HepG2 (cell line): ENCODE results near the gene TNS1. TPM values are rescaled to one million over a fixed set of nuclear protein-coding genes. Genes with fewer than 3 reads are reported as not detected.

Experiments used
- ATAC-seq: fragments of 200-7000 bp; cut with Tn5 transposase; 3 replicates; pipeline ENCODE4 v1.9.1; 2020; ENCODE audit warnings: mild to moderate bottlenecking, moderate library complexity
- BruUV-seq: library from RNA; stranded (reverse); fragments of 400-500 nt; replicated peaks from 2 replicates; lab custom pipeline; 2021; lab: Mats Ljungman, UMichigan
- CTCF ChIA-PET: fragments of 300-600 bp; formaldehyde crosslinking; extraction: SDS; loops from one replicate; lab custom pipeline; 2021; ENCODE audit warnings: low total read pairs, inconsistent platforms, low intra/inter-chr PET ratio; lab: Yijun Ruan, JAX
- POLR2A ChIA-PET: fragments of 350-600 bp; sonication (Branson Sonifier 250); formaldehyde crosslinking; loops from one replicate; lab custom pipeline; 2020; ENCODE audit warnings: antibody characterized with exemption, inconsistent platforms; lab: Yijun Ruan, JAX
- DNase-seq: peaks from one replicate; pipeline ENCODE4 v3.0.0-alpha.2; 2015; ENCODE audit warnings: low spot score
- FAIRE-seq: peaks from 3 replicates; lab custom pipeline; 2011; peaks lifted over from hg19 to GRCh38; lab: Jason Lieb, UNC
- H2AFZ ChIP-seq: one replicate; pipeline ENCODE4 v1.6.1; 2011; ENCODE audit warnings: low read length, inconsistent platforms
- H3K27ac ChIP-seq: fragments of 300-600 bp; 3 replicates; pipeline ENCODE4 v1.8.0; 2011; ENCODE audit warnings: mixed run types, mild to moderate bottlenecking, mixed read lengths, low read length, inconsistent platforms; ENCODE audit not compliant: insufficient read depth; ENCODE audit errors: extremely low read length
- H3K27me3 ChIP-seq, 2 experiments: fragments of 200-600 bp in 1 of 2; 2 replicates in 1 of 2; 3 replicates in 1 of 2; pipeline versions ENCODE4 v1.6.0 to v1.8.0; 2011; ENCODE audit warnings: low read length in 2 of 2, mild to moderate bottlenecking in 2 of 2, moderate library complexity in 2 of 2, inconsistent platforms in 1 of 2; ENCODE audit not compliant: insufficient read depth in 2 of 2, control insufficient read depth in 1 of 2
- H3K36me3 ChIP-seq, 2 experiments: fragments of 200-600 bp in 1 of 2; replicated peaks in 1 of 2; 2 replicates in 1 of 2; 3 replicates in 1 of 2; pipeline versions ENCODE4 v1.5.1 to v1.8.0; 2011; ENCODE audit warnings: low read length in 2 of 2, inconsistent platforms in 1 of 2; ENCODE audit not compliant: insufficient read depth in 2 of 2, control insufficient read depth in 1 of 2
- H3K4me1 ChIP-seq: 2 replicates; pipeline ENCODE4 v1.5.1; 2012; ENCODE audit warnings: low read length, inconsistent platforms; ENCODE audit not compliant: insufficient read depth
- H3K4me2 ChIP-seq: 2 replicates; pipeline ENCODE4 v1.6.0; 2011; ENCODE audit warnings: low read depth, low read length, inconsistent platforms
- H3K4me3 ChIP-seq, 3 experiments: fragments of 200-600 bp in 1 of 3; sonication (generic), shearing (Covaris generic) in 1 of 3; replicated peaks in 1 of 3; 2 replicates each; pipeline ENCODE4 v1.5.1; 2011 to 2016; ENCODE audit warnings: low read length in 3 of 3, inconsistent platforms in 2 of 3, low read depth in 2 of 3, mild to moderate bottlenecking in 2 of 3, control low read depth in 1 of 3, mixed read lengths in 1 of 3; ENCODE audit not compliant: insufficient read depth in 1 of 3
- H3K79me2 ChIP-seq: one replicate; pipeline ENCODE4 v1.6.1; 2011; ENCODE audit warnings: low read length, inconsistent platforms; ENCODE audit not compliant: insufficient read depth
- H3K9ac ChIP-seq: 2 replicates; pipeline ENCODE4 v1.6.0; 2011; ENCODE audit warnings: mild to moderate bottlenecking, low read depth, low read length, inconsistent platforms; ENCODE audit not compliant: insufficient read depth
- H3K9me3 ChIP-seq: 2 replicates; pipeline ENCODE4 v1.5.1; 2012; ENCODE audit warnings: mild to moderate bottlenecking, low read length
- H4K20me1 ChIP-seq: 2 replicates; pipeline ENCODE4 v1.6.0; 2011; ENCODE audit warnings: inconsistent platforms, mild to moderate bottlenecking, low read length, moderate library complexity; ENCODE audit not compliant: insufficient read depth
- CREB3 ChIP-seq: sonication (generic); formaldehyde crosslinking; IDR thresholded peaks from 2 replicates; pipeline ENCODE4 v1.5.0; 2020; ENCODE audit warnings: missing genetic modification reagents
- ISL2 ChIP-seq: sonication (generic); formaldehyde crosslinking; IDR thresholded peaks from 2 replicates; pipeline ENCODE4 v1.5.0; 2020; ENCODE audit warnings: missing genetic modification reagents
- KMT2A ChIP-seq: sonication (generic); formaldehyde crosslinking; IDR thresholded peaks from 2 replicates; pipeline ENCODE4 v1.4.0; 2020; ENCODE audit warnings: missing genetic modification reagents
- MAF1 ChIP-seq: sonication (generic); formaldehyde crosslinking; IDR thresholded peaks from 2 replicates; pipeline ENCODE4 v1.5.0; 2020; ENCODE audit warnings: missing genetic modification reagents, borderline replicate concordance
- MNT ChIP-seq: fragments of 450-650 bp; IDR thresholded peaks from 2 replicates; pipeline ENCODE4 v1.6.1; 2016
- NR1H2 ChIP-seq: sonication (generic); formaldehyde crosslinking; IDR thresholded peaks from 2 replicates; pipeline ENCODE4 v1.8.1; 2022; ENCODE audit warnings: low read depth, missing genetic modification reagents, borderline replicate concordance
- PAXIP1 ChIP-seq: sonication (generic); formaldehyde crosslinking; conservative IDR thresholded peaks from 2 replicates; pipeline ENCODE4 v1.4.0; 2020; ENCODE audit warnings: mild to moderate bottlenecking, missing genetic modification reagents, moderate library complexity
- POGK ChIP-seq: sonication (generic); formaldehyde crosslinking; conservative IDR thresholded peaks from 2 replicates; pipeline ENCODE4 v1.8.0; 2022; ENCODE audit warnings: mild to moderate bottlenecking, moderate library complexity, missing genetic modification reagents
- PTBP1 ChIP-seq: fragments of 200-400 bp; formaldehyde crosslinking; IDR thresholded peaks from 2 replicates; pipeline ENCODE4 v1.6.1; 2018; ENCODE audit warnings: low read length, low read depth; ENCODE audit not compliant: poor library complexity, severe bottlenecking
- TRAFD1 ChIP-seq: sonication (generic); formaldehyde crosslinking; IDR thresholded peaks from 2 replicates; pipeline ENCODE4 v1.5.1; 2020; ENCODE audit warnings: missing genetic modification reagents, mild to moderate bottlenecking, borderline replicate concordance
- ZC3H4 ChIP-seq: sonication (generic); formaldehyde crosslinking; IDR thresholded peaks from 2 replicates; pipeline ENCODE4 v1.4.0; 2020; ENCODE audit warnings: missing genetic modification reagents, borderline replicate concordance
- ZKSCAN5 ChIP-seq: sonication (generic); formaldehyde crosslinking; IDR thresholded peaks from 2 replicates; pipeline ENCODE4 v1.5.1; 2020; ENCODE audit warnings: mild to moderate bottlenecking, missing genetic modification reagents
- ZNF672 ChIP-seq: sonication (generic); formaldehyde crosslinking; IDR thresholded peaks from 2 replicates; pipeline ENCODE4 v1.8.1; 2022; ENCODE audit warnings: missing genetic modification reagents
- WGBS: methylation state at CpG from one replicate; pipeline ENCODE4 v1.1.6; 2017; ENCODE audit warnings: low lambda C conversion rate; 5-methylcytosine and 5-hydroxymethylcytosine counted together
- in situ Hi-C: cut with HindIII; loops from 2 replicates; pipeline ENCODE4 v1.10.0; 2017; ENCODE audit warnings: low pct_unique_long_range_greater_than_20kb; ENCODE audit not compliant: extremely low pct_ligation_motif_present
- intact Hi-C: fragments of 100-400 bp; cut with micrococcal nuclease; formaldehyde crosslinking; loops from one replicate; pipeline ENCODE4 v1.10.0; 2022; ENCODE audit not compliant: unreplicated experiment
- polyA plus RNA-seq, 8 experiments: library from polyadenylated mRNA; depleted of rRNA in 3 of 8; stranded (reverse) in 7 of 8; unstranded in 1 of 8; fragments of >200 nt; fragmentation: Illumina TruSeq in 4 of 8; extraction: Trizol in 4 of 8; gene quantifications; 2 replicates each; pipeline versions ENCODE4 v1.2.1 to v1.2.3, GENCODE V29; 2011 to 2016; ENCODE audit warnings: low read depth in 4 of 8, missing spikeins in 1 of 8, mixed read lengths in 1 of 8; ENCODE audit not compliant: insufficient read depth in 1 of 8
- total RNA-seq, 5 experiments: library from RNA; depleted of rRNA; stranded (reverse); fragments of >200 nt; fragmentation: Illumina TruSeq; extraction: Trizol; gene quantifications; 2 replicates each; pipeline ENCODE4 v1.2.3, GENCODE V29; 2016; ENCODE audit warnings: low read depth in 1 of 5

Gene TNS1
- total and polyA plus RNA-seq, 2 of the 13 experiments (the other 11 are each of a cell fraction or from before 2014, with no cell fraction given): 1.9 to 118 TPM

DNA sequence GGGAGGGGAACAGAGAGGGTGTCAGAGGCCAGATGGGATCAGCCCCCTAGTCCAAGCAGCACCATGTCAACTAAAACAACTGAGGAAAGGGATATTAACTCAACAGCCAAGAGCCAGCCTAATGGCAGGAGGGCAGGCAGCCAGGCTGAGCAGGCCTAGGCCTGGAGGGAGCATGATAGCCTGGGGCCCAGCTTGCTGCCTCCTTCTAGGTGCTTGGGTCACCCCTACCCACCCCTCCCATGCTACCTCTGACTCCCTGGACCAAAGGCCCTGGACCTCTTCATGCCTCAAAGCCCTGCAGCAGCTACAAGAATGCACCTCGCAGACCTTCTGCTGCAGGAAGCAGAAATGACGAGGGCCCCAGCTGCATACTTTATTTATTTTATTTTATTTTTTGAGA lies 22.1 kb upstream of the TNS1 start (continued):
- no peak for TF ChIP-seq PAXIP1 (CRISPR knock-in tag)
- TF ChIP-seq PTBP1: no peak
- TF ChIP-seq ZKSCAN5 (CRISPR knock-in tag): no peak
- TF ChIP-seq MNT: no peak

DNA sequence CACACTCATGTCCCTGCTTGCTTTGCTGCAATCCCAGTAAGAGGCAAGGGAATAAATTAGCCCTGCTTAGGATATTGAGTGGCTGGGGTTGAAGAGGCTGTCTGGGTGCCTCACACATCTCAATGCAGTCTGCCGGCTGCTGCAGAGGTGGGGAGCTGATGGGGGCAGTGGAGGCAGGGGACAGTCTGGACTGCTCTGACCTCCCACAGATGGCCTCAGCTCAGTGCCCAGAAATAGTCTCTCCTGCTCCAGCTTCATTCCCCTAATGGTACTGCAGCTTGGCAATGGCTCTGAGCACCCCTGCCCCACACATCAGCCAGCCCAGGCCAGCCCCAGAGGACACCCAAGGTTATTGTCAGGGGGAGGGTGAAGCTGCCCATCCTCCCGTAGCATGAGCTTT lies 21.5 kb upstream of the TNS1 start:
- BruUV-seq: no TSS peak
- DNase-seq: no peak
- no peaks in the 10 kb centered on the region for H4K20me1 ChIP-seq
- no peak for ATAC-seq
- intact Hi-C loops (no loop called here), in situ Hi-C loops (no loop called here)
- H3K27me3 ChIP-seq: peaks cover 5 to 62% of the 10 kb centered on the region in 2 experiments; a peak in 4 of 5 replicates
- H2AFZ ChIP-seq: no peak overlapping the region
- H3K9ac ChIP-seq: no peak overlapping the region
- no peak overlapping the region for H3K4me3 ChIP-seq
- no peak overlapping the region for H3K27ac ChIP-seq
- ChIA-PET POLR2A (no interaction called here), CTCF (no interaction called here)
- no peaks in the 10 kb centered on the region for H3K79me2 ChIP-seq
- H3K36me3 ChIP-seq: no peaks in the 10 kb centered on the region
- 0% methylated on average over 2 of the region's 2 CpGs for WGBS
- H3K4me2 ChIP-seq: no peak overlapping the region
- no peaks in the 10 kb centered on the region for H3K9me3 ChIP-seq
- no peaks in the 10 kb centered on the region for H3K4me1 ChIP-seq
- no peak for FAIRE-seq
- TF ChIP-seq KMT2A: no peak
- no peak for TF ChIP-seq ZNF672
- no peak for TF ChIP-seq TRAFD1 (CRISPR knock-in tag)
- TF ChIP-seq ZC3H4 (CRISPR knock-in tag): no peak
- no peak for TF ChIP-seq NR1H2
- no peak for TF ChIP-seq POGK (CRISPR knock-in tag)
- no peak for TF ChIP-seq ISL2 (CRISPR knock-in tag)
- no peak for TF ChIP-seq CREB3
- no peak for TF ChIP-seq MAF1 (CRISPR knock-in tag)
